Measurements from ENCODE around the gene CORO6. TPM values are rescaled to one million over a fixed set of nuclear protein-coding genes. Genes with fewer than 3 reads are reported as not detected.

The CORO6 gene
- total RNA-seq, result 10.8 TPM

DNA sequence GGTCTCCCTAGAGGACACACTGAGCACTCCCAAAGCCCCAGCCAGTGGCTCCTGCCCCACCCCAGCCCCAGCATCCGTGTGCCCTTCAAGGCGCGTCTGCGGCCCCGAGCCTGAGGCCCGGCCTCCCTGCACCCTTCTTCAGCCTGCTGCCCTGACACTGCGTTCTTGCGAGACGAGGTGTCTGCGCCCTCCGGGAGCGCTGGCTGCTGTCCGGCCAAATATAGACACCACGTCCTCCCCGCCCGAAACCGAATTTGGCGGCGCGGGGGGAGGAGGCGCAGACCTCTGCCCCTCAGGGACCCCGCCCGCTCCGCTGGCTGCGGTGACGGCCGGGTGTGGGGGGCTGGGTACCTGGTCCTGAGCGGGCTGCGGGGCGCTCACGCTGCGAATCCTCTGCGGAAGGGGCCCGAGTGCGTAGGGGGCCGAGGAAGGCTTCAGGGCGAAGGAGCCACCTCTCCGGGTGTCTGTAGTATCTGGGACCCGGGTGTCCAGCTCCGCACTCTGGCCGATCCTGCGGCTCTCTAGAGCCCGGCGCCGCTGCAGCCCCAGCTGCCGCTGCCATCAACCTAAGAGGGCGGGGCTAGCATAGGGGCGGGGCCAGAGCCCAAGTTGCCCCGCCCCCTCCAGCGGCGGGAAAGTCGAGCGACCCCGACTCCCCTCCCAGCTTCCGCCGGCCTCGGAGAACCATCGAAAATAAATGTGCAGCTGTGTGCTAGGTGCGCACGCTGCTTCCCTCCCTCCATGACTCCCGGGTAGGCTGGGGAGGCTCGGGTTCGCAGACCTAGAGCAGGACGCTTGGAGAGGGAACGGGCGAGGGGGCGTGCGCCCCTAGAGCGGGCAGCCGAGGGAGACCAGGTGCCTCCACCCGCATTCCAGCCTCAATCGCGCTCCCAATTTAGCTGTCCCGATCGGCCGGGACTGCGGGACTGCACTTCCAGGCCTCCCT, at the start of gene CORO6:
Gene CORO6, minus strand, starts transcription at position 576 of the 946 bp plus-strand sequence. CDS start 1,491 bp downstream, outside the sequence.

DNA sequence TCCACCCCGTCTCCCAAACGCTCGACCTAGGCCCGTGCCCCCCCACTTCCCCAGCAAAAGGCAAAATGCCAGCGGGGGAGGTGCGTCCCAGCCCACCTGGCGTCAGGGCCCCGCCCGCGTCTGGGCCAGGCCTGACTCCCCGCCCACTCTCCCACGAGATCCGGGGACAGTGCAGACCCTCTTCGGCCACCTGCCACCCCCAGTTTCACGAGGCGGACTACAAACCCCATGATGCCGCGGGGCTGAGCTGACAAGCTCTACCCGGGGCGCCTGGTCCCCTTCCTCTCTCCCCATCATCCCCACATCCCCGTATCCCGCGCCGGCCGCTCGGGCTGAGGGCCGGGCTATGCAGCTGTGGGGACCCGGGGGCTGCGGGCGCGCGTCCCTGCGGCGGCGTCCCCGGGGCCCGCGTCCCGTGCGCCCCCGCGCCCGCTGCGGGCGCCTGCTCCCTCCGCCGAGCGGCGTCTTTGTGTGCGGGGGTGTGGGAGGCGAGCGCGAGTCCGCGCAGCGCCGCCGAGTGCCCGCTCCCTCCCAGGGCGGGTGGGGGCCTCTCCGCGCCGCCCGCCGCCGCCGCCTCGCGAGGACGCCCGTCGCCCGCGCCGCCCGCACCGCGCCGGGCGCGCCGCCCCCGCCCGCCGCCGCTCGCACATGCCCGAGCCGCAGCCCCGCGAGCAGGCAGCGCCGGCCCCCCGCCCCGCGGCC, 29.7 kb downstream of the CORO6 start, which contains the start of gene ANKRD13B:
Gene ANKRD13B, plus strand, starts transcription at position 283 of the 702 bp plus-strand sequence. CDS start 490 bp downstream, outside the sequence.

DNA sequence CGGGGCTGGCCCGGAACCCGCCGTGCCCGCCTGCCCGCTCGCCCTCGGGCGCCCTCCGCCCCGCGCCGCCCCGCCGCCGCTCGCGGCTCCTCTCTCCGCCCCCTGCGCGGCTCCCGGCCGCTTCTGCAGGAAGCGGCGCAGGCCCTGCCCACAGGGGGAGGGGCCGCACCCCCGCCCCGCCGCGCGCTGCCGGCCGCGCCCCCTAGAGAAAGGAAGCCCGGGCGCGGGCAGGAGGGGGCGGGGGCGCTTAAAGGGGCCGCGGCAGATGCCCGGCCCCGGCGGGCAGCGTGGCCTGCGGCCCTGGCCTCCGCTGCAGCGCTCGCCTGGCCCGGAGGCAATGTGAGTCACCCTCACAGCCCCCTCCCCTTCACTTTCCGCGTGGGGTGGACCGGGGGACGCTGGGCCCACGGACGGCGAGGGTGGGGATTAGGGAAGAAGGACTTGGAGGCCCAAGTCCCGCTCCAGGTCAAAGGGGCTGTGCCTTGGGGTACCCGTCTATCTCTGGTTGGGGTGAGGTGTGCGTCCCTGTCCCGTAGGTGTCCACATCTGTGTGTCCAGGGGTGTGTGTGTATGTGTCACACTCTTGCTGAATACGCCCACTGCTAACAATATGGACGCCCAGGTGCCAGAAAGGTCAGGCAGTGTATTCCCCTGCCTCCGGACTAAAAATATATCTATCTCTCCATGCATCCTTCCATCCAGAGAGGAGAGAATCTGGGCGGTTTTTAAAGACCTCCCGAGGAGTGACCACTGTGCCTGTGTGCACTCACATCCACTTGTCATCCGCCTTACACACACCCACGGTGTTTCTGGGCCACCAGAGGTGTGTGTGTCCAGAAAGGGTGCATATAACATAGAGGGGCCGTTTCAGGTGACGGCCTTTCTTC, 32.9 kb downstream of the CORO6 start, which contains the start of gene GIT1:
Gene GIT1, minus strand, starts transcription at position 125 of the 887 bp plus-strand sequence. CDS start 270 bp downstream, outside the sequence.

DNA sequence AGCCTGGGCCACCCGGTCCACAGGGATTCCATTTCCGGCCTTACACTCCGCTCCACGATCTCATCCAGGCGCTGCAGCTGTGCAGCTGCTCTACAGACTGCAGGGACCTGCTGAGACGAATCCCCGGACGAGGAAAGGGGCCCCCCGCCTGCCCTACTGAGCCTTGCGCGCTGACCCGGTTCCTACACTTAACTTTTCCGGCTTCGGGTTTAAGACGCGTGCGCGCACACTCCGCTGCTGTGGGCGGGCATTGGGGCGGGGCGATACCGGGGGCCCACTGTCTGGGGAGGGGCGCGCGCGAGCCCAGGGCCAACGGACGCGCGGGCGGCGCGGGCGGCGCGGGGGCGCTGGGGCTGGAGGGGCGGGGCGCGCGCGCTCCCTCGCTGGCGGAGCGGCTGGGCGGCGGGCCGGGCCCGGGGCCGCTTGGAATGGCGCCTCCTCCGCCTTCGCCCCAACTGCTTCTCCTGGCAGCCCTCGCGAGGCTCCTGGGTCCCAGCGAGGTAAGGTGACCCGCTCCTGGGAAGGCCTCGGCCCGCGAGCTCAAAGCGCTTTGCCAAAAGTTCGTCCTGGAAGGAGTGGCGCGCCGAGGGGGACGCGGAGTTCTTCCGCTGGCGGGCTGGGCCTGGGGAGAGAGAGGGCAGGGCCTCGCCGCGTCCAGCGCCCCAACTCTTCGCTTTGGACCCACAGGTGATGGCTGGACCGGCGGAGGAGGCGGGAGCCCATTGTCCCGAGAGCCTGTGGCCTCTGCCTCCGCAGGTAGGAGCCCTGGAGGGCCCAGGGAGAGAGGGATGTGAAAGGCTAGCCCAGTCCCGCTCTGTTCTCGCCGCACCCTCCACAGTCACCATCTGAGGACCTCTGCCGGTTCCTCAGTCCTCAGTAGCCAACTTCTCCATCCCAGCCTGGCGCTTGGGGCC, 54.1 kb downstream of the CORO6 start, which contains the start of gene TP53I13:
Gene TP53I13, plus strand, starts transcription at position 371 of the 914 bp plus-strand sequence. Its CDS starts 58 bp downstream, at position 429.

DNA sequence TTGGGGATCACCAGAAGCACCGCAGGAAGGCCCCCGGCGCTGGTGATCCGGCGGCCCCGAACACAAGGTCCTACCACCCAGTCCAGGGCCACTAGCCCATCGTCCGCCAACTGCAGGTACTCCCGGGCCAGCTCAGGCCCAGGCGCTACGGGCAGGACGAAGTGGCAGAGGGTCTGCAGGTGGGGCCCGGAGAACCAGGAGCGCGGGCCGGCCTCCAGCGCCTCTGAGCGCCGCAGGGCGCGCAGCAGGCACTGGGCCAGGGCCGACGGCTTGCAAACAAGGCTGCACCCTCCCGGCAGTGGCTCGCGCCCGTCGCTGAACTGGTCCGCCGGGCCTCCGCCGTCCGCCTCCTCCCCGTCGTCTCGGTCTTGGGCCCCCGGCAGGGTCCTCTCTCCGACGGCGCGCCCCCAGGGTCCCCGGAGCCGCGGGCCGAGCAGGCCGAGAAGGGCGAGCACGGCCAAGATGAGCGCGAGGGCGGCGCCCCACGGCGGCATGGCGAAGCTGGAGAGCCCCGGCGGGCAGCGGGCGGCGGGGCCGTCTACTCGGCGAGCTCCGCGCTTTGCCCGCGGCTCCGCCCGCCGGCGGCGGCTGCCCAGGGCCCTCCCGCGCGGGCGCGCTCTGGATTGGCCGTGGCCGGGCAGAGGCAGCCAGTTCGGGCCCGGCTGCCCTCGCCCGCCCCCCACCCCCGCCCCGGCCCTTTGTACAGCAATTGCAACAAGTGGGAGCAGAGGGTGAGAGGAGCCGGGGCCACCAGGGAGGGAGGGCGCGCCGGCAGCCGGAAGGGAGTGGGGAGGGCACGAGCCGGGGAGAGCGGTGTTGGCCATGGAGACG, 56.0 kb downstream of the CORO6 start, which contains the start of gene ABHD15:
Gene ABHD15, minus strand, starts transcription at position 565 of the 831 bp plus-strand sequence. Its CDS starts 71 bp downstream, at position 494.

Other genes with a start within 250 kb of the CORO6 start
- 120 TPM for gene TAOK1, start 232.5 kb downstream of the CORO6 start, total RNA-seq
- 13.6 TPM for gene ABHD15, start 55.9 kb downstream of the CORO6 start, total RNA-seq
- 34.4 TPM for gene TP53I13, start 54.2 kb downstream of the CORO6 start, total RNA-seq
- 32.7 TPM for gene GIT1, start 33.3 kb downstream of the CORO6 start, total RNA-seq
- 22.0 TPM for gene ANKRD13B, start 29.8 kb downstream of the CORO6 start, total RNA-seq